Omental fat pad (tissue), 4 donors: ENCODE results near the gene OR51A7. TPM values are rescaled to one million over a fixed set of nuclear protein-coding genes. Genes with fewer than 3 reads are reported as not detected.

Experiments
- ATAC-seq: fragments of 150-250 bp; one replicate; pipeline ENCODE4 v1.9.1; 2016; ENCODE audit warnings: mild to moderate bottlenecking, moderate library complexity; ENCODE audit not compliant: low FRiP score
- DNase-seq: peaks from one replicate; pipeline ENCODE4 v3.0.0-alpha.2; 2019; ENCODE audit warnings: low spot score
- total RNA-seq, 4 donors: library from RNA; depleted of rRNA; stranded (reverse); fragments of >200 nt; gene quantifications; one replicate each; pipeline ENCODE4 v1.1.0, GENCODE V29; 2016
- TF ChIP-seq, protein P1 (sequence below), 3 donors: fragments of 450-650 bp; IDR thresholded peaks; one replicate each; pipeline ENCODE4 v1.5.1; 2016 to 2017; ENCODE audit warnings: antibody characterized with exemption in 3 of 3, mild to moderate bottlenecking in 3 of 3, moderate library complexity in 2 of 3

The OR51A7 gene
- total RNA-seq, 4 donors from 2014 or later, result not detected

DNA sequence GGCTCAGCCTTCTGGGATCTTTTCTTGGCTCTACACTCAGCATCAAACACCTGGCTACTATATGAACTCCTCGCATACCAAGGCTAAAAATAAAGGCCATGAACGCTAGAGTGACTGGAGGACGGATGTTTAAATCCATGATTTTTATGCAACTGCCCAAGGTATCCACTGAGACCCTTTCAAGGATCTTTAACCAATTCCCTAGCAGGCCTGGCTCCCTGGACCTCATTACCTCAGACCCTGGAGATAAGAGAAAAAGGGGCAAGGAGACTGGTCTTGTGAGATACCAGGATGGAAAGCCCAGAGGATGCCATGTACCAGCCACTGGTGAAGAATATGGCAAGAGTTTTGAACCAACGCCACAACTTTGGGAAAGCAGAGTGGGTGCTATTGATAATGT lies 15.7 kb downstream of the OR51A7 start, which contains the start of gene OR51G2:
Gene OR51G2 (minus strand): TSS at position 101 of the 400 bp plus-strand sequence. CDS start 3,687 bp downstream, outside the sequence.
- no peak for ATAC-seq
- TF ChIP-seq, protein P1, sequence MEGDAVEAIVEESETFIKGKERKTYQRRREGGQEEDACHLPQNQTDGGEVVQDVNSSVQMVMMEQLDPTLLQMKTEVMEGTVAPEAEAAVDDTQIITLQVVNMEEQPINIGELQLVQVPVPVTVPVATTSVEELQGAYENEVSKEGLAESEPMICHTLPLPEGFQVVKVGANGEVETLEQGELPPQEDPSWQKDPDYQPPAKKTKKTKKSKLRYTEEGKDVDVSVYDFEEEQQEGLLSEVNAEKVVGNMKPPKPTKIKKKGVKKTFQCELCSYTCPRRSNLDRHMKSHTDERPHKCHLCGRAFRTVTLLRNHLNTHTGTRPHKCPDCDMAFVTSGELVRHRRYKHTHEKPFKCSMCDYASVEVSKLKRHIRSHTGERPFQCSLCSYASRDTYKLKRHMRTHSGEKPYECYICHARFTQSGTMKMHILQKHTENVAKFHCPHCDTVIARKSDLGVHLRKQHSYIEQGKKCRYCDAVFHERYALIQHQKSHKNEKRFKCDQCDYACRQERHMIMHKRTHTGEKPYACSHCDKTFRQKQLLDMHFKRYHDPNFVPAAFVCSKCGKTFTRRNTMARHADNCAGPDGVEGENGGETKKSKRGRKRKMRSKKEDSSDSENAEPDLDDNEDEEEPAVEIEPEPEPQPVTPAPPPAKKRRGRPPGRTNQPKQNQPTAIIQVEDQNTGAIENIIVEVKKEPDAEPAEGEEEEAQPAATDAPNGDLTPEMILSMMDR (IDR thresholded peaks at IDR 0.05), result no peak
- no peak for DNase-seq

DNA sequence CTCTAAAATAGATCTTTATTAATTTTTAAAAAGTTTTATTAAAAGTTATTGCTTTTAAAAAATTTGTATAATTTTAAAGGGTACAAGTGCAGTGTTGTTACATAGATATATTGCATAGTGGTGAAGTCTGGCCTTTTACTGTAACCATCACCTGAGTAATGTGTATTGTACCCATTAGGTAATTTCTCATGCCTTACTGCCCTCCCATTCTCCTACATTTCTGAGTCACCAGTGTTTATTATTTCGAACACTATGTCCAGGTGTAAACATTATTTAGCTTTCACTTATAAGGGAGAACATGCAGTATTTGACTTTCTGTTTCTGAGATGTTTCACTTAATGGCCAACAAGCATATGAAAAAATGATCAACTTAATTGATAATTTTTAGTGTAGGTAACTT lies 18.2 kb downstream of the OR51A7 start:
- no peak for ATAC-seq
- no peak for DNase-seq
- TF ChIP-seq, protein P1 (IDR thresholded peaks at IDR 0.05), result no peak

DNA sequence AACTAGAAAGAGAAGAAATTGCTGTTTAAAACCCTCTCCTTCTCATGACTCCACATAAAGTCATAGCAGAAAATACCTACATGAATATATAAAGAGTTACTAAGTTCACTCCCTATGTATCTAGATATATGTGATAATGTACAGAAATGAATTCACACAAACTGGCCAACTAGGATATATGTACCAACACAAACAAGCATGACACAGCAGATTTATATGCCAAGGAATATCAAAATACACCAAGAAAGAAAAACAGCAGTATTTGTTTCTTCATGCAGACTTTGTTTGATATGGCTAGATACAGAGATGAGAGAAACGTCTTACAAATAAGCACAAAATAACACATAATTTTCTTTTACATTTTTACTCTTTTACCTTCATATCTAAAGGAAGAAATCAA lies 18.7 kb downstream of the OR51A7 start:
- no peak for DNase-seq
- TF ChIP-seq, protein P1 (IDR thresholded peaks at IDR 0.05), result no peak
- ATAC-seq, result no peak

DNA sequence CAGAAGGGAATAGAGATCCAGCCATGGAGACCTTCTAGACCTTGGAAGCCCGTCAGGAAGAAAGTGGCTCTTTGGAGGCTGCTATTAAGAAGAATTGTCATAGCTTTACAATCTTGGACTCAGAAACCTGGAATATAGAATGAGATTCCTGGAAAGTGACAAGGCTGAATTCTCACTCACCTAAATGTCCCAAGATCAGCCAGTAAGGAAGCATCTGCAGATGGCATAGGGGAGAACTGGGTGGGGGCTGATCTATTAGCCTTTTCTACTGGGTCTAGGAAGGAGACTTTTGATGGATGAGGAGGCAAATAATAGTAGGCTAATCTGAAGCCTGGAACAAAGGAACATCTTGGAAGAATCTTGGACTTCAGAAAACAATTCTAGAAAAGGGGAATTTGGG lies 20.7 kb downstream of the OR51A7 start, which contains the start of gene OR51G1:
Gene OR51G1 (minus strand): TSS at position 101 of the 400 bp plus-strand sequence. CDS start 0 bp downstream, at position 101.
- no peak for DNase-seq
- TF ChIP-seq, protein P1 (IDR thresholded peaks at IDR 0.05), result no peak
- no peak for ATAC-seq

DNA sequence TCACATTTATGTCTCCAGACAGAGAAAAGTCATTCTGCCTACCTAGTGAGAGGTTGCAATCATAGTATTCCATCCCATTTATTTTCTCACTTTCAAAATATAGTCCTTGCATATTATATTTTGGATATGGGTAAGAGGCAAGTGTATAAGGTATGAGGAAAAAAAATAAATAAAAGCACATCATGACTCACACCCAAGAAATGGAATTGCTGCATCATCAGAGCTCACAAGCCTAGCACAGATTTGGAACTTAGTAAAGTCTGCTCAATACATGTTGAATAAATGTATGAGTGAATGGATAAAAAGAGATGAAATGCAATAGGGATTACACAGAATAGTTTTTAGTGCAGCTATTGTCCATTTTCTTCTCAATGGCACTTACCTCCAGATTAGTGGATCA lies 23.0 kb downstream of the OR51A7 start:
- DNase-seq (no peak), ATAC-seq (no peak)
- TF ChIP-seq, protein P1 (IDR thresholded peaks at IDR 0.05), result no peak

DNA sequence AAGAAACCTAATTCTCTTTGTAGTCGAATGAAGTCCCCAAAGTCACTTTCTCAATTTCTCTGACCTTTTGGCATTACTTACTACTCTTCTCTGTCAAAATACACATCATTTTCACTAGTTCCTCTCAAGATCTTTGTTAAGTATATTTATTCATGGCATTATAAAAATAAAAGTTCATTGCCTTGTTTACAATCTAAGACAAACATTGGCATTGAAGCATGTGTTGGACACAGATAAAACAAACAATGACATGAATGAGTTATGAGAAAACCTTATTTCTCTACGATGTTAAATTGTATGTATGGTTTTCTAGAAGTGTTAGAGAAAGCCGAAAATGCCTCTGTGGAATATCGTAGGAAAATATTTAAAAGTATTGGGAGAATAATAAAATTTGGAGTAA lies 29.2 kb downstream of the OR51A7 start:
- TF ChIP-seq, protein P1 (IDR thresholded peaks at IDR 0.05), result no peak
- DNase-seq (no peak), ATAC-seq (no peak)

DNA sequence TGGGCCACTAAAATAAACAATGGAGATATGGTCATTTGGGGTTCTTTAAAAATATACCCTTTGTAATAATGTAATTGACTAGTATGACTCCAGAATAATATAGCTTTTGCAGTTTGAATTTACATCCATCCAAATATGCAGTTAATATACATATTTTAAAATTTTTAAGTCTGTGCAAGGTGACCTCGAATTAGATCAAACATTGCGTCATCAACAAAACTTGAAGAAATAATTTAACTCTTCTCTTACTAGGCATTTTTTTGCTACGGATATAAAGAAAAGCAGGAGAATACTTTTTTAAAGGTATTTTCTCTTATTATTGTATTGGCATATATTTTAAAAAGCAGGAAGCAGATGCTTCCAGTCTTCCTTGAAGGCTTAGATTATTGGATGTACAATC lies 33.2 kb downstream of the OR51A7 start:
- DNase-seq (no peak), ATAC-seq (no peak)
- TF ChIP-seq, protein P1 (IDR thresholded peaks at IDR 0.05), result no peak
